Common myeloid progenitor, CD34-positive (primary cell): Measurements from ENCODE around the gene MSLN. TPM values are rescaled to one million over a fixed set of nuclear protein-coding genes. Genes with fewer than 3 reads are reported as not detected.
"Not testable (repeated sequence)": the region's sequence is repeated elsewhere in the genome, so short reads cannot be mapped to it uniquely, and the experiment has no call there.

Experiments used
- CTCF ChIA-PET: fragments of 350-600 bp; sonication (Branson Sonifier 250); formaldehyde crosslinking; loops from one replicate; lab custom pipeline; 2021; ENCODE audit warnings: antibody characterized with exemption; lab: Charles Lee
- POLR2A ChIA-PET: fragments of 350-600 bp; sonication (Branson Sonifier 250); formaldehyde crosslinking; loops from one replicate; lab custom pipeline; 2021; ENCODE audit warnings: antibody characterized with exemption; lab: Charles Lee
- DNase-seq, 3 donors: peaks; one replicate each; pipeline versions ENCODE4 v3.0.0 to v3.0.0-alpha.2; 2013
- H3K27ac ChIP-seq, 2 experiments: 1 replicate in 1 of 2; 2 replicates in 1 of 2; pipeline ENCODE4 v1.7.0; 2013; ENCODE audit warnings: inconsistent platforms in 2 of 2, low read length in 2 of 2, mild to moderate bottlenecking in 2 of 2, low read depth in 1 of 2, moderate library complexity in 1 of 2; ENCODE audit not compliant: severe bottlenecking in 2 of 2, insufficient read depth in 1 of 2, poor library complexity in 1 of 2
- H3K27me3 ChIP-seq, 5 experiments: replicated peaks in 2 of 5; 1 replicate in 3 of 5; 2 replicates in 2 of 5; pipeline versions ENCODE4 v1.6.1 to v1.7.0; 2013; ENCODE audit warnings: low read length in 4 of 5, mild to moderate bottlenecking in 2 of 5, moderate library complexity in 2 of 5, inconsistent platforms in 1 of 5; ENCODE audit not compliant: insufficient read depth in 5 of 5, control insufficient read depth in 4 of 5
- H3K36me3 ChIP-seq, 4 experiments: 1 replicate in 2 of 4; 2 replicates in 2 of 4; pipeline versions ENCODE4 v1.6.1 to v1.7.0; 2013; ENCODE audit warnings: low read length in 3 of 4, control low read depth in 1 of 4, mild to moderate bottlenecking in 1 of 4; ENCODE audit not compliant: control insufficient read depth in 4 of 4, insufficient read depth in 4 of 4
- H3K4me1 ChIP-seq, 4 experiments: 1 replicate in 3 of 4; 2 replicates in 1 of 4; pipeline versions ENCODE4 v1.6.1 to v1.7.1; 2013; ENCODE audit warnings: low read length in 3 of 4, mild to moderate bottlenecking in 3 of 4, control low read depth in 1 of 4, inconsistent platforms in 1 of 4, moderate library complexity in 1 of 4; ENCODE audit not compliant: control insufficient read depth in 4 of 4, insufficient read depth in 4 of 4; ENCODE audit errors: control extremely low read depth in 1 of 4
- H3K4me3 ChIP-seq, 7 experiments: 1 replicate in 4 of 7; 2 replicates in 3 of 7; pipeline versions ENCODE4 v1.5.1 to v1.7.0; 2013; ENCODE audit warnings: mild to moderate bottlenecking in 7 of 7, low read length in 6 of 7, moderate library complexity in 6 of 7, inconsistent platforms in 2 of 7, low read depth in 2 of 7, control low read depth in 1 of 7; ENCODE audit not compliant: insufficient read depth in 4 of 7, control insufficient read depth in 1 of 7; ENCODE audit errors: extremely low read depth in 1 of 7
- H3K9me3 ChIP-seq, 5 experiments: 1 replicate in 4 of 5; 2 replicates in 1 of 5; pipeline versions ENCODE4 v1.6.1 to v1.7.1; 2013; ENCODE audit warnings: low read length in 4 of 5, mild to moderate bottlenecking in 2 of 5, inconsistent platforms in 1 of 5, low read depth in 1 of 5, moderate library complexity in 1 of 5; ENCODE audit not compliant: control insufficient read depth in 4 of 5, insufficient read depth in 2 of 5; ENCODE audit errors: control extremely low read depth in 1 of 5
- WGBS: methylation state at CpG from one replicate; pipeline ENCODE4 v1.1.5; 2013; ENCODE audit not compliant: insufficient coverage; 5-methylcytosine and 5-hydroxymethylcytosine counted together
- polyA plus RNA-seq: library from polyadenylated mRNA; unstranded; fragments of 120-200 nt; gene quantifications from one replicate; pipeline ENCODE4 v1.2.1, GENCODE V29; 2013

The MSLN gene
- polyA plus RNA-seq, result 0.11 TPM

DNA sequence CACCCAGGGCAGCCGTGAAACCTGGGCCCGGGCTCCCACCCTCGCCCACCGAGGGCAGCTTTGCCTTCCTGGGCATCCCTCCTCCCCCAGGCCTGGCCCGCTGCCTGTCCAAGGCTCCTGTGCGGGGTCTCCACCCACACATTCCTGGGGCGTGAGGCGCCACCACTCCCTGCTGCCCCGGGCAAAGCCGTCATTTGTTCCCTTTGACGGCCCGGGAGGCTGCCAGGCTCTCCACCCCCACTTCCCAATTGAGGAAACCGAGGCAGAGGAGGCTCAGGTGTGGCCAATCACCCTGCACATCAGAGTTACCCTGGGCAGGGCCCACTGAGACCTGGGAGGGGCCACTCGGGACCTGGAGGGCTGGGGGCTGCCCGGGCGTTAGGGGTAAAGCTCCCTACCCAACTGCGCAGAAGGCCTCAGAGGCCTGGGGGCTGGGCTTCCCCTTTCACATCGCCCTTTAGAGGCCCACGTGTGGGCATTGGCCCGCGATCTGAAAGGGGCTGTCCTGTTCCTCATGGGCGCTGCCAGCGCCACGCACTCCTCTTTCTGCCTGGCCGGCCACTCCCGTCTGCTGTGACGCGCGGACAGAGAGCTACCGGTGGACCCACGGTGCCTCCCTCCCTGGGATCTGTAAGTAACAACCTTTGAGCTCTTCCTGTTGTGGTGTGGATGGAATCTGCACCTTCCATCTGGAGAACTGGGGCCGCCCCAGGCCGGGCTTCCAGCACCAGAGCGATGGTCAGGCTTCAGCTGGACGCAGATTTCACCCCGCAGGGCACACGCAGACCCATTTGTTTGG, at the start of gene MSLN:
MSLN (plus strand) TSS at position 190 of the 799 bp plus-strand sequence. CDS start 1,947 bp downstream, outside the sequence.
- Histone ChIP-seq H3K27me3 (no peaks in the 10 kb centered on the region), H3K9me3 (peaks cover 0 to 3% (median 0%) of the 10 kb centered on the region in 5 experiments), H3K36me3 (no peaks in the 10 kb centered on the region), H3K27ac (no peak within 1 kb of the TSS), H3K4me3 (no peak within 1 kb of the TSS), H3K4me1 (peaks cover 0 to 15% (median 11%) of the 10 kb centered on the region in 4 experiments)
- 94% methylated on average over 33 of the region's 37 CpGs for WGBS
- POLR2A ChIA-PET, result no interaction called here
- DNase-seq, result no peak
- CTCF ChIA-PET, result interaction anchor here (1.0 to 1.6 kb wide), 3 partner anchors 10 to 24 kb away, joined by 3 to 7 read pairs (median 3); no protein-coding TSS in a partner anchor

DNA sequence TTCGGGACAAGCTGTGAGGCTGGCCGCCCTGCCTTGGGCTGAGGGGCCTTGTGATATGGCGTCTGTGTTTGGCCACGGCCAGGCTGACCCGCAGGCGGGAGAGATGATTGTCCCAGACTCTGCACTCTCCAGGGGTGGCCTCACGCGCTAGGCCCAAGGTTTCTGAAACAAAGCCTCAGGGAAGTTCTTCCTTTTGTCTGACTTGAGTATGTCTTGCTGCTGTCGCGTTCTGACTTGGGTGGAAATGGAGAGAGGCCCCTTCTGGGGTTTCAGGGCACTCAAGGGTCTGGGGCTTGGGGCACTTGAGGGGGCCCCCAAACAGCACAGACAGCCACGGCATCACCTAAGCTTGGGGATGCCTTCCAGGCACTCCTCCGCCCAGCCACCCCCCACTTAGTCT, 49.5 kb upstream of the MSLN start:
- no peaks in the 10 kb centered on the region for H3K9me3 ChIP-seq
- no peak for DNase-seq
- peaks cover 0 to 78% (median 18%) of the 10 kb centered on the region in 5 experiments for H3K27me3 ChIP-seq
- H3K4me3 ChIP-seq, result no peak overlapping the region
- 77% methylated on average over 12 of the region's 12 CpGs for WGBS
- no peak overlapping the region for H3K27ac ChIP-seq
- POLR2A ChIA-PET, result no interaction called here
- peaks cover 0 to 24% (median 17%) of the 10 kb centered on the region in 4 experiments for H3K4me1 ChIP-seq
- no peaks in the 10 kb centered on the region for H3K36me3 ChIP-seq
- CTCF ChIA-PET, result interaction anchor here (0.7 to 5.6 kb wide), 9 partner anchors 10 to 76 kb away, joined by 3 to 104 read pairs (median 8); partner anchors contain the start of genes ANTKMT, CCDC78, CHTF18 and RPUSD1

DNA sequence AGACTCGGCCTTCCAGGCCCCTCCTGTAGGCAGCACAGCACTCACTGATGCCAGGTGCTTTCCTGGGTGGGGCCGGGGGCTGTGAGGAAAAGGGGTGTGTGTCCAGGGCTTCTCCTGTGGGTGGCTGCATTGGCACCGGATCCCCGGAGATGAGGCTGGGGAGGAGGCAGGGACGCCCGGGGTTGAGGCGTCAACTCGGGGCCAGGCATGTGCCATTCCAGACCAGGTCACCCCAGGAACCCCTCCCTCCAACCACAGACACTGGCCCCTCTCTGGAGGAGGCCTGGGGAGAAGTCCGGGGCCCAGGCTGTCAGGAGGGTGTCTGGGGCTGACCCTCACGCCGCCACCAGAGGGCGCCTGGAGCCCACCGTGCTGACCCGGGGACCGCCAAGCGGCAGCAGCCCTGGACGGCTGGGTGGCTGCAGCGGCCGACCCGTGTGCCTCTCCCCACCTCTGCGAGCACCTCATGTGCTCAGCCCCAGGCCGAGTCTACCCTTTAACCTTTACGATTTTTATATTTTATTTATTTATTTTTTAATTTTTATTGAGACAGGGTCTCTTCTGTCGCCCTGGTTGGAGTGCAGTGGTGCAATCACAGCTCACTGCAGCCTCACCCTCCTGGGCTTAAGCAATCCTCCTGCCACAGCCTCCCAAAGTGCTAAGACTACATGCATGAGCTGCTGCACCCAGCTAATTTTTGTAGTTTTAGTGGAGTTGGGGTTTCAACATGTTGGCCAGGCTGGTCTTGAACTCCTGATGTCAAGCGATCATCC, 48.8 kb upstream of the MSLN start:
- Histone ChIP-seq H3K36me3 (no peaks in the 10 kb centered on the region), H3K9me3 (no peaks in the 10 kb centered on the region), H3K4me3 (no peak overlapping the region), H3K4me1 (peaks cover 0 to 21% (median 19%) of the 10 kb centered on the region in 4 experiments), H3K27me3 (peaks cover 0 to 78% (median 19%) of the 10 kb centered on the region in 5 experiments), H3K27ac (no peak overlapping the region)
- ChIA-PET CTCF (interaction anchor here (0.7 to 5.6 kb wide), 18 partner anchors 9 to 344 kb away, joined by 3 to 104 read pairs (median 6); partner anchors contain the start of genes ANTKMT, CCDC78, CHTF18 and CIAO3), POLR2A (interaction anchor here (0.8 kb wide), 1 partner anchor 34 kb away, joined by 5 read pairs; no protein-coding TSS in a partner anchor)
- WGBS, result 12% methylated on average over 7 of the region's 25 CpGs
- peak; percentile 58 to 72 (median 68) for DNase-seq

DNA sequence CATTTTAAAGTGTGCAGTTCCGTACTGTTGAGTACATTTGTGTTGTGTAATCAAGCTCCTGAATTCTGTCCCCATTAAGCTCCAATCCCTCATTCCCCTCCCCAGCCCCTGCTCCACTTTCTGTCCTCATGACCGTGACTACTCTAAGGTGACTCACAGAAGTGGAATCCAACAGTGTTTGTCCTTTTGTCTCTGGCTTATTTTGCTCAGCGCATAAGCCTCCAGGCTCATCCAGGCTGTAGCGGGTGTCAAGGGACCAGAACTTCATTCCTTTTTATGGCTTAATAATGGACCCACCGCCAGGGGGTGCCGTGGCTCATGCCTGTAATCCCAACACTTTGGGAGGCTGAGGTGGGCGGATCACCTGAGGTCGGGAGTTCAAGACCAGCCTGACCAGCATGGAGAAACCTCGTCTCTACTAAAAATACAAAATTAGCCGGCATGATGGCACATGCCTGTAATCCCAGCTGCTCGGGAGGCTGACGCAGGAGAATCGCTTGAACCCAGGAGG, 47.7 kb upstream of the MSLN start:
- POLR2A ChIA-PET, H3K4me3 ChIP-seq, H3K36me3 ChIP-seq, H3K9me3 ChIP-seq, H3K27ac ChIP-seq: not testable (repeated sequence)
- CTCF ChIA-PET, result interaction anchor here (0.6 to 5.6 kb wide), 18 partner anchors 8 to 390 kb away, joined by 3 to 104 read pairs (median 5); partner anchors contain the start of genes ANTKMT, CCDC78, CHTF18 and CIAO3
- Histone ChIP-seq H3K4me1 (peaks cover 0 to 21% (median 19%) of the 10 kb centered on the region in 4 experiments), H3K27me3 (peaks cover 0 to 77% (median 19%) of the 10 kb centered on the region in 5 experiments)
- 41% methylated on average over 9 of the region's 13 CpGs for WGBS
- DNase-seq, result peak; percentile 52 to 63 (median 59)

DNA sequence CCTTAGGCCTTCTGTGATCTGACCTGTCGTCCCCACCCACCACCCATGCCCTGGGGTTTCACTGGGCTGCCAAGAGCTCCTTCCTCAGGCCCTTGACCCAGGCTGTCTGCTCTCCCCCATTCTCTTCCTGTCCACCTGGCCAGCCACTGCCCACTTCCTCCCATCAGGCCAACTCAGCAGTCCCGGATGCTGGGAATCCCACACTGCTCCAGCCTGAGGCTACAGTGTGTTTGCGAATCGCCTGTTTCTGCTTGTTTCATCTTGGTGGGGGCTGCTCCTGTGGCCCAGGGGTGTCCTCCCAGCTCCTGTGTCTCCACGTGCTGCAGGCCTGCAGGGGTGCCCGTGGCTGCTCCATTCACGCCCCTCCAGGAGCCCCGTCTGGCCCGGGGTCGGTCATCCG, 46.5 kb upstream of the MSLN start:
- H3K4me1 ChIP-seq, result peaks cover 0 to 28% (median 23%) of the 10 kb centered on the region in 4 experiments
- H3K27ac ChIP-seq, result no peak overlapping the region
- no peak overlapping the region for H3K4me3 ChIP-seq
- H3K27me3 ChIP-seq, result peaks cover 0 to 64% (median 15%) of the 10 kb centered on the region in 5 experiments
- 58% methylated on average over 11 of the region's 11 CpGs for WGBS
- no peak for DNase-seq
- CTCF ChIA-PET, result interaction anchor here (1.2 to 5.6 kb wide), 3 partner anchors 11 to 389 kb away, joined by 3 to 104 read pairs (median 4); partner anchors contain the start of genes CHTF18 and RPUSD1
- POLR2A ChIA-PET, result no interaction called here
- H3K9me3 ChIP-seq, result no peaks in the 10 kb centered on the region
- H3K36me3 ChIP-seq, result no peaks in the 10 kb centered on the region

DNA sequence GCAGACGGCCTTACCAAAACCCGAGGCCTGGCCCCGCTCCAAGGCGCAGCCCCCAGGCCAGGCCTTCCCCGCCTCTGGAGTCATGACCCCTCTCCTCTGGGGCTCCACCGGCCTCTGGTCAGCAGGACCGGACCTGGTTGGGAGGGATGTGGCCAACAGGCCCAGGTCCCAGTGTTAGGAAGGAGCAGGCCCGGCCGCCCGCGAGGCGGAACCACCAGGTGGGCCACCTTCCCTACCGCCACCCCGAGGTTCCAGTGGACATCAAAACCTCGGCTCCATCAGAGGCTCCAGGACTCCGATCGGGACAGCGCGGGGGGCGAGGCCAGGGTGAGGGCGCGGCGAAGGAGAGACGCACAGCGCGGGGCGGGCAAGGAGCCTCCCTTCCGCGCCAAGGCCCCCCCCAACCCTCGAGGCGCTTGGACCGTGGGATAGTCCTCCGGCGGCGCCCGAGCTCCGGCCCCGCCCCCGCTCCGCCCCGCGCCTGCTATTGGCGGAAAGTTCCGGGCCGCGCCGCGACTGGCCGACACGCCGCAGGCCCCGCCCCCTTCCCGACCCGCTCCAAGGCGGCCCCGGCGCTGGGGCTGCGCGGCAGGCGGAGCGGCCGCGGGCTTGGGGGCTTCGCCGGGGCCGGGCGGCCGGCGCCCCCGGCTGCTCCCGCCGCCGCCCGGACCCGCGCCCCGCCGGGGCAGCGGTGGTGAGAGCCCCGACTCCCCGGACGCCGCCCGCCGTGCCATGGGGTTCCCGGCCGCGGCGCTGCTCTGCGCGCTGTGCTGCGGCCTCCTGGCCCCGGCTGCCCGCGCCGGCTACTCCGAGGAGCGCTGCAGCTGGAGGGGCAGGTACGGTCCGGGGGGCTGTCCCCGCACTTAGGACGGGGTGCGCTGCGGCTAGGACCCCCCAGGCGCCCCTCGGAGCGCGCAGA, 45.7 kb upstream of the MSLN start, which contains the start of gene METRN:
METRN (plus strand) TSS at position 561 of the 919 bp plus-strand sequence; CDS start at position 733, 172 bp downstream.
- Histone ChIP-seq H3K27ac (no peak within 1 kb of the TSS), H3K4me1 (peaks cover 0 to 35% (median 31%) of the 10 kb centered on the region in 4 experiments), H3K9me3 (no peaks in the 10 kb centered on the region), H3K4me3 (peak within 1 kb of the TSS in 6 of 7 experiments; percentile 19 to 66 (median 60)), H3K36me3 (no peaks in the 10 kb centered on the region), H3K27me3 (peaks cover 0 to 56% (median 9%) of the 10 kb centered on the region in 5 experiments)
- WGBS, result 6% methylated on average over 74 of the region's 108 CpGs
- peak; percentile 81 to 87 (median 85) for DNase-seq
- ChIA-PET POLR2A (interaction anchor here (0.8 kb wide), 1 partner anchor 152 kb away, joined by 3 read pairs; no protein-coding TSS in a partner anchor), CTCF (interaction anchor here (1.2 to 5.6 kb wide), 8 partner anchors 12 to 388 kb away, joined by 3 to 104 read pairs (median 6); partner anchors contain the start of genes CHTF18 and RPUSD1)
